DOHH2 (cell line): Measurements from ENCODE around the gene POP4.

Experiments used
- H3F3A ChIP-seq: fragments of 200-600 bp; sonication (generic), shearing (Covaris generic); 2 replicates; pipeline ENCODE4 v1.6.0; 2016; ENCODE audit warnings: antibody characterized with exemption, mild to moderate bottlenecking; ENCODE audit not compliant: control insufficient read depth, insufficient read depth
- H3K27ac ChIP-seq: fragments of 200-600 bp; sonication (generic); 2 replicates; pipeline ENCODE4 v1.5.1; 2014; ENCODE audit warnings: low read depth, mild to moderate bottlenecking, low read length, moderate library complexity
- H3K27me3 ChIP-seq: fragments of 200-600 bp; sonication (generic); 2 replicates; pipeline ENCODE4 v1.6.1; 2014; ENCODE audit warnings: mild to moderate bottlenecking, low read length, mixed read lengths; ENCODE audit not compliant: control insufficient read depth
- H3K36me3 ChIP-seq: fragments of 200-600 bp; sonication (generic); 2 replicates; pipeline ENCODE4 v1.6.1; 2014; ENCODE audit warnings: mild to moderate bottlenecking, low read length, moderate library complexity, mixed read lengths; ENCODE audit not compliant: control insufficient read depth
- H3K4me1 ChIP-seq: fragments of 200-600 bp; sonication (generic); 2 replicates; pipeline ENCODE4 v1.6.1; 2014; ENCODE audit warnings: mild to moderate bottlenecking, low read length, mixed read lengths; ENCODE audit not compliant: control insufficient read depth
- H3K4me2 ChIP-seq: fragments of 200-600 bp; sonication (generic); 2 replicates; pipeline ENCODE4 v1.6.0; 2014; ENCODE audit warnings: mild to moderate bottlenecking, low read length, moderate library complexity
- H3K4me3 ChIP-seq: fragments of 200-600 bp; sonication (generic); 2 replicates; pipeline ENCODE4 v1.5.1; 2014; ENCODE audit warnings: mild to moderate bottlenecking, low read length, mixed read lengths
- H3K79me2 ChIP-seq: fragments of 200-600 bp; sonication (generic); 2 replicates; pipeline ENCODE4 v1.6.1; 2014; ENCODE audit warnings: mild to moderate bottlenecking, low read length, mixed read lengths; ENCODE audit not compliant: control insufficient read depth
- H3K9me2 ChIP-seq: fragments of 200-600 bp; sonication (generic); replicated peaks from 2 replicates; pipeline ENCODE4 v1.6.1; 2014; ENCODE audit warnings: mild to moderate bottlenecking, low read length, mixed read lengths; ENCODE audit not compliant: control insufficient read depth
- H3K9me3 ChIP-seq: fragments of 200-600 bp; sonication (generic); 2 replicates; pipeline ENCODE4 v1.6.1; 2014; ENCODE audit warnings: antibody characterized with exemption, low read length, mixed read lengths; ENCODE audit not compliant: control insufficient read depth, insufficient read depth
- H4K20me1 ChIP-seq: fragments of 200-600 bp; sonication (generic); 2 replicates; pipeline ENCODE4 v1.6.0; 2014; ENCODE audit warnings: low read depth, mild to moderate bottlenecking, antibody characterized with exemption, low read length, moderate library complexity; ENCODE audit not compliant: control insufficient read depth, insufficient read depth
- CTCF ChIP-seq: fragments of 200-600 bp; sonication (generic); IDR thresholded peaks from one replicate; pipeline ENCODE4 v1.5.1; 2014; ENCODE audit warnings: antibody characterized with exemption, mild to moderate bottlenecking, low read depth, low read length; ENCODE audit not compliant: poor library complexity, severe bottlenecking
- EZH2phosphoT487 ChIP-seq: fragments of 200-600 bp; sonication (generic); IDR thresholded peaks from 2 replicates; pipeline ENCODE4 v1.6.1; 2017; ENCODE audit warnings: borderline replicate concordance, mild to moderate bottlenecking, antibody characterized with exemption, low read length, moderate library complexity, mixed read lengths

POP4 gene

GRCh38 chr19:29634002-29634401, 27.9 kb downstream of the POP4 start:
- peaks cover 13% of the 10 kb centered on the region for H3K4me1 ChIP-seq
- no peak overlapping the region for H3K27ac ChIP-seq
- no peak overlapping the region for H3K4me2 ChIP-seq
- H3K36me3 ChIP-seq: no peaks in the 10 kb centered on the region
- H4K20me1 ChIP-seq: no peaks in the 10 kb centered on the region
- H3F3A ChIP-seq: no peaks in the 10 kb centered on the region
- H3K9me3 ChIP-seq: no peaks in the 10 kb centered on the region
- no peak overlapping the region for H3K4me3 ChIP-seq
- no peaks in the 10 kb centered on the region for H3K27me3 ChIP-seq
- no peaks in the 10 kb centered on the region for H3K79me2 ChIP-seq
- TF ChIP-seq CTCF (no peak), EZH2phosphoT487 (no peak)
- H3K9me2 ChIP-seq: no peaks in the 10 kb centered on the region

DNA sequence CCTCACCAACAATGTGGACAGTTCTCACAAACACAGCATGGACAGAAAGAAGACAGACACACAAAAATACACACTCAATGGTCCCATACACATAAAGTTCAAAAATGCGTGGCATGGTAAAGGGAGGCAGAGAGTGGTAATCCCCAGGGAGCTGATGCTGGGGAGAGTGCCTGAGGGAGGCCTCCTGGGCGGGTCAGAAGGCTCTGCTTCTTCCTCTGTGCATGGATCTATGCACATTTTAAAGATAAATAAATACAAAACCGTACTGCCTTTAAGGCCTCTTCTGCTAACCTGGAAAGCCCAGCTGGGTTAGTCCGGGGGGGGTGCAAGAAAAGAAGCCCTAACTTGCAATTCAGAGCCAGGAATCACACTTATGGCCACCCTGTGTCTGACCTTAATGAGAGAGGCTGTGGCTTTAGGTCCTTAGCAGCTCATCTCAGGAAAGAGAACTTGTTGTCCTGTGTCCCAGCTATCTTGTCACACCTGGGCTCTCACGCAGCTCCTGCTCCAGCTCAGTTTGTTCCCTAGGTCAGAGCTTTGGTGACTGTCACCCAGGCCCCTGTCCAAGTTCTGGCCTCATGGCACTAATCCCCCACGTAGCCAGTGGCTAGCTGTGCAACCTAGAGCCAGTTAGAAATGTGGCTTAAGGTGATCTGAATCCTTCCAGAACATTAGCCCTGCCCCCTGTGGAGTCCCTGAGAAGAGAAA, 28.5 kb downstream of the POP4 start:
- no peaks in the 10 kb centered on the region for H3F3A ChIP-seq
- H4K20me1 ChIP-seq: no peaks in the 10 kb centered on the region
- no peak overlapping the region for H3K27ac ChIP-seq
- H3K4me2 ChIP-seq: no peak overlapping the region
- H3K9me2 ChIP-seq: no peaks in the 10 kb centered on the region
- H3K79me2 ChIP-seq: no peaks in the 10 kb centered on the region
- peaks cover 13% of the 10 kb centered on the region for H3K4me1 ChIP-seq
- TF ChIP-seq EZH2phosphoT487 (no peak), CTCF (no peak)
- no peaks in the 10 kb centered on the region for H3K27me3 ChIP-seq
- no peaks in the 10 kb centered on the region for H3K9me3 ChIP-seq
- H3K36me3 ChIP-seq: no peaks in the 10 kb centered on the region
- no peak overlapping the region for H3K4me3 ChIP-seq

GRCh38 chr19:29635963-29636362, 29.9 kb downstream of the POP4 start:
- TF ChIP-seq EZH2phosphoT487: no peak
- no peak for TF ChIP-seq CTCF
- H3K4me3 ChIP-seq: no peak overlapping the region
- H3K4me2 ChIP-seq: no peak overlapping the region
- H3K27me3 ChIP-seq: no peaks in the 10 kb centered on the region
- no peaks in the 10 kb centered on the region for H3K36me3 ChIP-seq
- no peak overlapping the region for H3K27ac ChIP-seq
- no peaks in the 10 kb centered on the region for H4K20me1 ChIP-seq
- H3K4me1 ChIP-seq: peaks cover 13% of the 10 kb centered on the region
- no peaks in the 10 kb centered on the region for H3K9me2 ChIP-seq
- no peaks in the 10 kb centered on the region for H3F3A ChIP-seq
- H3K79me2 ChIP-seq: no peaks in the 10 kb centered on the region
- no peaks in the 10 kb centered on the region for H3K9me3 ChIP-seq
